ENCODE results near the gene DUSP16. TPM values are rescaled to one million over a fixed set of nuclear protein-coding genes. Genes with fewer than 3 reads are reported as not detected.
"Not testable (repeated sequence)": the region's sequence is repeated elsewhere in the genome, so short reads cannot be mapped to it uniquely, and the experiment has no call there.

The DUSP16 gene
- polyA plus RNA-seq, 2 of the 4 experiments (the other 2 are of a cell fraction), result 18.2 to 34.7 TPM

- Histone ChIP-seq H3K4me3 (no peak overlapping the region), H3K27ac (no peak overlapping the region), H3K9me3 (no peaks in the 10 kb centered on the region), H3K4me1 (no peaks in the 10 kb centered on the region; the same call in 2 of the 3 replicates), H3K4me2 (no peak overlapping the region)
- FAIRE-seq (no peak), ATAC-seq (no peak), DNase-seq (ENCODE audit: low read depth in 1 of 2, low spot score in 1 of 2) (no peak)
- WGBS (ENCODE audit: missing lambda C conversion rate), result 69% methylated on average over 3 of the region's 3 CpGs
- ChIA-PET CTCF (interaction anchor here (1.3 kb wide), 1 partner anchor 222 kb away, joined by 3 read pairs; no protein-coding TSS in a partner anchor), POLR2A (no interaction called here)
- TF ChIP-seq ZFP36 (IDR thresholded peaks at IDR 0.05; ENCODE audit: borderline replicate concordance, partially characterized antibody), result peak; percentile 12
- no peak for TF ChIP-seq CHD2 (IDR thresholded peaks at IDR 0.05; ENCODE audit: low read length, partially characterized antibody)
Observed at GRCh38 chr12:12598864-12599263, 36.2 kb upstream of the DUSP16 start.

GRCh38 chr12:12596598-12596997 is 33.9 kb upstream of the DUSP16 start:
- DNase-seq (ENCODE audit: low read depth in 1 of 2, low spot score in 1 of 2); FAIRE-seq; H3K4me2 ChIP-seq; H3K27ac ChIP-seq; H3K9me3 ChIP-seq; ATAC-seq; H3K4me1 ChIP-seq; CTCF ChIA-PET; POLR2A ChIA-PET; H3K4me3 ChIP-seq: not testable (repeated sequence)
- 63% methylated on average over 3 of the region's 3 CpGs for WGBS (ENCODE audit: missing lambda C conversion rate)

- CTCF ChIA-PET, result interaction anchor here (1.3 kb wide), 1 partner anchor 31 kb away, joined by 3 read pairs; no protein-coding TSS in a partner anchor
- DNase-seq (ENCODE audit: low read depth in 1 of 2, low spot score in 1 of 2); H3K9me3 ChIP-seq; POLR2A ChIA-PET; H3K4me1 ChIP-seq; H3K4me3 ChIP-seq; H3K27ac ChIP-seq; H3K4me2 ChIP-seq; FAIRE-seq; ATAC-seq: not testable (repeated sequence)
- 79% methylated on average over 2 of the region's 2 CpGs for WGBS (ENCODE audit: missing lambda C conversion rate)
Observed at GRCh38 chr12:12595929-12596328, 33.3 kb upstream of the DUSP16 start.

DNA sequence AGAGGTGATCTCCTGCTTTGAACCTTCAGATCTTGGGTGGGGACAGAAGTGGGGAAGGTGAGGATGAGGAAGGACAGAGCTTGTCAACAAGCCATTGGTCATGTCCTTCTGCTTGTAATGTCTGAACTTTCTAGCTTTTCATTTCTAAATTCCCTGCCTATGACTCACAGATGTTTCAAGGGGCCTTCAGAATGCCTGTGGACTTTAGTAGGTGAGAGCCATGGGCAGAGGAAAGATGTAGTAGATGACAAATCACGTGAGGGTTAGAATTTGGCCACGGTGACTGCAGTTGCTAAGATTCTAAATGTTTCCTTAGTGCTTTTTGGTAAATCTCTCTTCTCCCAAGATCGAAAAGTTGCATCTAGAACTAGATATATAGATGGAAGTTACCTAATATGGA is 30.3 kb upstream of the DUSP16 start:
- TF ChIP-seq RFX5 (IDR thresholded peaks at IDR 0.05) (no peak), NPAS2 (CRISPR knock-in tag; IDR thresholded peaks at IDR 0.05; ENCODE audit: borderline replicate concordance) (no peak), USF2 (IDR thresholded peaks at IDR 0.05) (0 out of 2 replicates have a peak, but pooled peaks have one; percentile 19), NR3C1 (IDR thresholded peaks at IDR 0.05) (no peak), BHLHE40 (IDR thresholded peaks at IDR 0.05; ENCODE audit: low read depth, low read length) (no peak), RNF2 (IDR thresholded peaks at IDR 0.05; ENCODE audit: borderline replicate concordance, low read depth) (no peak), CBX2 (IDR thresholded peaks at IDR 0.05; ENCODE audit: borderline replicate concordance, low read depth) (no peak), HES2 (IDR thresholded peaks at IDR 0.05) (no peak), NFE2L2 (conservative IDR thresholded peaks at IDR 0.05; ENCODE audit: low read length) (no peak), FOSB (CRISPR knock-in tag; IDR thresholded peaks at IDR 0.05) (no peak), FOSL2 (IDR thresholded peaks at IDR 0.05) (no peak), FOSL2 (CRISPR knock-in tag; IDR thresholded peaks at IDR 0.05) (peak; percentile 72), JUN (IDR thresholded peaks at IDR 0.05) (no peak), TP53 (CRISPR knock-in tag; IDR thresholded peaks at IDR 0.05) (no peak), JUNB (IDR thresholded peaks at IDR 0.05) (no peak; the same call in 1 of the 2 replicates), POLR2A (IDR thresholded peaks at IDR 0.05; ENCODE audit: low read length) (no peak), PHF8 (IDR thresholded peaks at IDR 0.05; ENCODE audit: borderline replicate concordance, low read depth) (no peak)
- TF ChIP-seq, protein P1, sequence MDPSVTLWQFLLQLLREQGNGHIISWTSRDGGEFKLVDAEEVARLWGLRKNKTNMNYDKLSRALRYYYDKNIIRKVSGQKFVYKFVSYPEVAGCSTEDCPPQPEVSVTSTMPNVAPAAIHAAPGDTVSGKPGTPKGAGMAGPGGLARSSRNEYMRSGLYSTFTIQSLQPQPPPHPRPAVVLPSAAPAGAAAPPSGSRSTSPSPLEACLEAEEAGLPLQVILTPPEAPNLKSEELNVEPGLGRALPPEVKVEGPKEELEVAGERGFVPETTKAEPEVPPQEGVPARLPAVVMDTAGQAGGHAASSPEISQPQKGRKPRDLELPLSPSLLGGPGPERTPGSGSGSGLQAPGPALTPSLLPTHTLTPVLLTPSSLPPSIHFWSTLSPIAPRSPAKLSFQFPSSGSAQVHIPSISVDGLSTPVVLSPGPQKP (IDR thresholded peaks at IDR 0.05; ENCODE audit: low read depth, low read length), result no peak
- no peaks in the 10 kb centered on the region for H3K9me3 ChIP-seq
- FAIRE-seq (no peak), ATAC-seq (peak in 1 of 2 experiments; percentile 63; a peak in 3 of 6 replicates), DNase-seq (ENCODE audit: low read depth in 1 of 2, low spot score in 1 of 2) (peak; percentile 35 to 48)
- H3K4me3 ChIP-seq, result no peak overlapping the region
- H3K4me1 ChIP-seq, result peaks cover 9% of the 10 kb centered on the region
- POLR2A ChIA-PET, result no interaction called here
- H3K27ac ChIP-seq, result peak overlapping the region; percentile 42 to 56
- WGBS (ENCODE audit: missing lambda C conversion rate), result 33% methylated on average over 3 of the region's 3 CpGs
- CTCF ChIA-PET, result interaction anchor here (0.8 to 1.5 kb wide), 5 partner anchors 9 to 215 kb away, joined by 3 read pairs; no protein-coding TSS in a partner anchor
- H3K4me2 ChIP-seq, result peak overlapping the region; percentile 30

All from A549 (cell line).